ENCODE measurements around the gene ATP9A.
"Not testable (repeated sequence)": the region's sequence is repeated elsewhere in the genome, so short reads cannot be mapped to it uniquely, and the experiment has no call there.

Gene ATP9A

GRCh38 chr20:51789434-51789833 is 21.2 kb upstream of the ATP9A start:
- Histone ChIP-seq H3K27ac (replicated peaks) (no peak overlapping the region), H3K27me3 (ENCODE audit: insufficient read depth, poor library complexity, severe bottlenecking) (no peaks in the 10 kb centered on the region), H3K4me3 (replicated peaks; ENCODE audit: insufficient read depth, low read length) (no peak overlapping the region)
- no peak for DNase-seq (ENCODE audit: low read depth in 1 of 2, low spot score in 1 of 2)
- TF ChIP-seq POLR2AphosphoS5 (IDR thresholded peaks at IDR 0.05; ENCODE audit: low read depth), result no peak
- peak; percentile 28; the same call in 1 of the 2 replicates for TF ChIP-seq SPI1 (IDR thresholded peaks at IDR 0.05; ENCODE audit: borderline replicate concordance, low read depth)

- no peaks in the 10 kb centered on the region for H3K27me3 ChIP-seq (ENCODE audit: insufficient read depth, poor library complexity, severe bottlenecking)
- DNase-seq (ENCODE audit: low read depth in 1 of 2, low spot score in 1 of 2), result no peak
- no peak for TF ChIP-seq REST (IDR thresholded peaks at IDR 0.05; ENCODE audit: insufficient replicate concordance, low read depth)
- no peak for TF ChIP-seq CTCF (IDR thresholded peaks at IDR 0.05; ENCODE audit: insufficient read depth, low read length)
- no peak for TF ChIP-seq GABPA (IDR thresholded peaks at IDR 0.05; ENCODE audit: low read depth)
- TF ChIP-seq POLR2AphosphoS5 (IDR thresholded peaks at IDR 0.05; ENCODE audit: low read depth), result no peak
- no peak overlapping the region for H3K4me3 ChIP-seq (replicated peaks; ENCODE audit: insufficient read depth, low read length)
- H3K27ac ChIP-seq (replicated peaks), result no peak overlapping the region
Observed at GRCh38 chr20:51788822-51789221, 20.6 kb upstream of the ATP9A start.

GRCh38 chr20:51784299-51784698 is 16.1 kb upstream of the ATP9A start:
- TF ChIP-seq SPI1 (IDR thresholded peaks at IDR 0.05; ENCODE audit: borderline replicate concordance, low read depth) (no peak), GABPA (IDR thresholded peaks at IDR 0.05; ENCODE audit: low read depth) (no peak), POLR2AphosphoS5 (IDR thresholded peaks at IDR 0.05; ENCODE audit: low read depth) (no peak), CTCF (IDR thresholded peaks at IDR 0.05; ENCODE audit: insufficient read depth, low read length) (no peak), REST (IDR thresholded peaks at IDR 0.05; ENCODE audit: insufficient replicate concordance, low read depth) (no peak)
- DNase-seq (ENCODE audit: low read depth in 1 of 2, low spot score in 1 of 2), result no peak
- Histone ChIP-seq H3K4me3 (replicated peaks; ENCODE audit: insufficient read depth, low read length) (no peak overlapping the region), H3K27ac (replicated peaks) (no peak overlapping the region), H3K27me3 (ENCODE audit: insufficient read depth, poor library complexity, severe bottlenecking) (no peaks in the 10 kb centered on the region)

GRCh38 chr20:51778229-51778759 is 10.1 kb upstream of the ATP9A start:
- DNase-seq (ENCODE audit: low read depth in 1 of 2, low spot score in 1 of 2); H3K27ac ChIP-seq (replicated peaks); H3K4me3 ChIP-seq (replicated peaks; ENCODE audit: insufficient read depth, low read length); H3K27me3 ChIP-seq (ENCODE audit: insufficient read depth, poor library complexity, severe bottlenecking): not testable (repeated sequence)

GRCh38 chr20:51775241-51775640 is 7.1 kb upstream of the ATP9A start:
- no peak for DNase-seq (ENCODE audit: low read depth in 1 of 2, low spot score in 1 of 2)
- TF ChIP-seq GABPA (IDR thresholded peaks at IDR 0.05; ENCODE audit: low read depth) (no peak), REST (IDR thresholded peaks at IDR 0.05; ENCODE audit: insufficient replicate concordance, low read depth) (no peak), POLR2AphosphoS5 (IDR thresholded peaks at IDR 0.05; ENCODE audit: low read depth) (no peak), SPI1 (IDR thresholded peaks at IDR 0.05; ENCODE audit: borderline replicate concordance, low read depth) (no peak), CTCF (IDR thresholded peaks at IDR 0.05; ENCODE audit: insufficient read depth, low read length) (no peak)
- no peak overlapping the region for H3K4me3 ChIP-seq (replicated peaks; ENCODE audit: insufficient read depth, low read length)

More at GRCh38 chr20:51775241-51775640, 7.1 kb upstream of the ATP9A start:
- H3K27me3 ChIP-seq (ENCODE audit: insufficient read depth, poor library complexity, severe bottlenecking), result no peaks in the 10 kb centered on the region
- no peak overlapping the region for H3K27ac ChIP-seq (replicated peaks)

All from HL-60 (cell line).